HG03354 (cell line): ENCODE results near the gene RARRES2.

Source experiments
- ATAC-seq: cut with Tn5 transposase; IDR thresholded peaks from one replicate; pipeline ENCODE4 v1.9.1; 2021; ENCODE audit warnings: mild to moderate bottlenecking; ENCODE audit not compliant: unreplicated experiment, poor library complexity, severe bottlenecking

Gene RARRES2

DNA sequence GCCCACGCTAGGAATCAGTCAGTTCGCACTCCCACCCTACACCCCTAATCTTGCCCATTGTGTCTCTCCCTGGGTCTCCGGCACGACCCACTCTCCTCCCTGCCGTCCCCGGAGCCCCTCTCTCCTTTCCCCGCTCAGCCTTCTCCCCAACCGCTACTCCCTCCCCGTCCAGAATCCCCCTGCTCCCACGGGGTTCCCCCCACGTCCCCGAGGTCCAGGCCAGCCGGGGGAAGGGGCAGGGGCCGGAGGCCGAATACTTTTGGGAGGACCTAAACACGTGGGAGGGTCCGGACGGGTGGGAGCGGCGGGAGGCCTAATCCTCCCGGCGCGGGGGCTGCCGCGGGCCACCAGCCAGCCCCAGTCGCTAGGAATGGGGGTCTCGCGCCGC, 560 bp downstream of the RARRES2 start:
- ATAC-seq = no peak

DNA sequence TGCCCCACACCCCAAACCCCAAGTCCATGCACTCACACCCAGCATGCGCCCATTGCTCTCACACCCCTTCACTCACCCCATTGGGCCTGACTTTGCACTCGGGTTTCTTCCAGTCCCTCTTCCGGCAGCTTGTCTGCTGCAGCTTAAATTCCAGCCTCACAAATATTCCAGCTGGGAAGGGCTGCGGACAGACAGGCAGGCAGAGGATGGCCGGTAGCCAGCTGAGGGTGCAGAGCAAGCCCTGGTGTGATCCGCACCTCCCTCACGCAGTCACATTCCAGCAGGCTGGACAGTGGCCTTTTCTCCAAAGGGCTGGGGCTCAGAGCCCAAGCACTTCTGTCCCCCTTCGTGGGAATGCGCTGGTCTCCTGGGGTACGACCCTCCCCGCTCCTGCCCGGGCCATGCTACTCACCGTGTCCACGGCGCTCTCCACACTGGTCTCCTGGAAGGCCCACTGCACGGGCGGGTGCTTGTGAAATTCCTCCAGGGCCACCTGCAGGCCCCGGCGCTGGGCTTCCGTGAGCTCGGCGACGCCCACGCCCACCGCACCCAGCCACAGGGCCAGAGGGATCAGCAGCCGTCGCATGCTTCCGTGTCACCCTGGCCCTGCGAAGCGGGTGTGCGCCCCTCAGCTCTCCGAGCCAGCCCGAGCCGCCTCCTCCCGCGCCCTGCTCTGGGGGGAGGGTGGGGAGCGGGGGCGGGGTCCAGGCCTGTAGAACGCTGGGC, 1.2 kb downstream of the RARRES2 start:
- ATAC-seq = no peak

DNA sequence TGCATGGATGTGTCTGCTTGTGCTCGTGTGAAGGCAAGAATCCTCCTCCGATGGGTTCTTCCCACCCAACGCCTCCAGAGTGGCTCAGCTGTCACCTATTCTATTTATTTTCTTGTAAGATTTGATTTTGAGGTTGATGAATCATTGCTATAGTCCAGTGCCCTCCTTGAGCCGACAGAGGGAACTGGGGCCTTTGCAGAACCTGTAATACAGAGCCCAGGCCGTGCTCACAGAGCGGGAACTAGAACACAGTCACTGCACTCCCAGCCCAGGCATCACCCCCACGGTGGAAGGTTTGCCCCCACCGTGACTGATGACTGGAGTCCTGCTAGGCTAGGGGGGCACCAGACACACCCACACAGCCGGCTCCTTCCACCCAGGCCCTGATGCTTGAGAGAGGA, 2.0 kb downstream of the RARRES2 start:
- ATAC-seq = no peak

DNA sequence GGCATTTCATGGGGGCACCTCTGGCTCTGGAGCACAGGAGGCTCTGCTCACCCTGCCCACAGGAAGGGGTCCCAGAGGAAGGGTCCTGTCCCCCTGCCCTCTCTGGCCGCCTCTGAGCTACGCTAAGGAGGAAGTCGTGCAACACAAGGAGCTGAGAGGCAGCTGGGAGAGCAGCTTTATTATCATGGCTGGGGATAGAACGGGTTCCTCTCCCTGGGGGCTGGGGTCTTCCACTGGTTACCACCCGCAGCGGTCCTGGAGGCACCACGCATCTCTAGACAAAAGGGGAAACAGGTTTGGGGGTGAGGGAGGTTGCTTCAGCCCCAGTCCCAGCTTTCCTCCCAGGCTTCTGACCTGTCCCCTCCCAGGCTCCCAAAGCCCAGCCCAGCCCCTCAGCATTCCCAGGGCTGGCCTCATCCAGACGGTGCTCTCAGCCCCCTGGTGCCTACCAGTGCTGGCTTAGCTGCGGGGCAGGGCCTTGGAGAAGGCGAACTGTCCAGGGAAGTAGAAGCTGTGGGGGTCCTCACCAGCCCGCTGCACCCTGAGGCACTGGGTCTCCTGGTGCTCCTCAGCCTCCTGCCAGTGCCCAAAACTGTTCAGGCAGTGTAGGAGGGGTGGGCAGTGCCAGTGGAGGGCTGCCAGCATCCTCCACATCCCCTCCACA, 3.1 kb downstream of the RARRES2 start:
- ATAC-seq = no peak

DNA sequence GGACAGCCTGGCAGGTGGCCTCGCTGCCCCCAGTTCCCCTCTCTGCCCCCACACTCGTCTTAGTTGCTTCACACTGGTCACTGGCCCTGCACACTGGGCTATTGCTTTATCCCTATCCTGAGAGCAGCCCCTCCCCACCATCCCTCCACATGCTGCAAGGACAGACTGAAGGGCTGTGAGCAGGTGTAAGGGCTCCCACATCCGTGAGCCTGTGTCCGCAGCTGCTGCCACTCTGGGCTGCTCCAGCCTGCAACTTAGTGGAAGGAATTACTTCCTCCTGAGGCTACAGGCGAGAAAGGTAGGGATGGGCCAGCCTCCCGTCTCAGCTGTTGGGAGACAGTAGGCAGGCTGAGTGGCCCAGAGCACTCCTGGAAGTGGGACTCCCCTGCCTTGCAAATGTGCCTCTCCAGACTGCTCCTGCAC, 3.8 kb downstream of the RARRES2 start:
- ATAC-seq = no peak

DNA sequence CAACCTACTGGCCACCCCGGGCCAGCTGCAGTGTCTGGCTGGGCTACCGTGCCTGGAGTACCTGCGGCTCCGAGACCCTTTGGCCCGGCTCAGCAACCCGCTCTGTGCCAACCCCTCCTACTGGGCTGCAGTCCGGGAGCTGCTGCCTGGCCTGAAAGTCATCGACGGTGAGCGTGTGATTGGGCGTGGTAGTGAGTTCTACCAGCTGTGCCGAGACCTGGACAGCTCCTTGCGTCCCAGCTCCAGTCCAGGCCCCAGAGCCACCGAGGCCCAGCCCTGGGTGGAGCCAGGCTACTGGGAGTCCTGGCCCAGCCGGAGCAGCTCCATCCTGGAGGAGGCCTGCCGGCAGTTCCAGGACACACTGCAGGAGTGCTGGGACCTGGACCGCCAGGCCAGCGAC, 4.2 kb downstream of the RARRES2 start:
- no peak for ATAC-seq

DNA sequence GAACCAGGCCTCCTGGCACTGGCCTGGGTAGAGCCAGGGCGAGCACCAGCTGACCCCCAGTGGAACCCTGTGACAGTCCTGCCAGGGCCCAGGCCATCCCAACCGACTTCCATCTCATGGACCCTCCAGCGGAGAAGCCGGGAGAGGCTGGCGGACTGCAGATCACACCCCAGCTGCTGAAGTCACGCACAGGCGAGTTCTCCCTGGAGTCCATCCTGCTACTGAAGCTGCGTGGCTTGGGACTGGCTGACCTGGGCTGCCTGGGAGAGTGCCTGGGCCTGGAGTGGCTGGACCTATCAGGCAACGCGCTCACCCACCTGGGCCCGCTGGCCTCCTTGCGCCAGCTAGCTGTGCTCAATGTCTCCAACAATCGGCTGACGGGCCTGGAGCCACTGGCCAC, 4.7 kb downstream of the RARRES2 start:
- ATAC-seq = no peak

DNA sequence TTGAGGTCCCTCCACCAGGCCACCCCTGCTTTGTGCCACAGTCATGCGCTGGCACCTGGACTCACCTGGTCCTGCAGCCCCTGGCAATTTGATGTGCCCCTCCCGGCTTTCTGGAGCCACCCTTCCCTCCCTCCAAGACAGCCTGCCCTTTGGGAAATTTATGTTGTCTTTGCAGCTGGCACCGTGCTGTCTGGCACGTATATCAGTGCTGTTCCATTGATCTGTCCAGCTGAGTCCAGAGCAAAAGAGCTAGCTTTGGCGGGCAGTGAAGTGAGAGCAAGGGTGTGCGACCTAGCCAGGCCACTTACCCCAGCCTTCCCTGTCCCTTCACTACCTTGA, 5.7 kb downstream of the RARRES2 start:
- no peak for ATAC-seq

DNA sequence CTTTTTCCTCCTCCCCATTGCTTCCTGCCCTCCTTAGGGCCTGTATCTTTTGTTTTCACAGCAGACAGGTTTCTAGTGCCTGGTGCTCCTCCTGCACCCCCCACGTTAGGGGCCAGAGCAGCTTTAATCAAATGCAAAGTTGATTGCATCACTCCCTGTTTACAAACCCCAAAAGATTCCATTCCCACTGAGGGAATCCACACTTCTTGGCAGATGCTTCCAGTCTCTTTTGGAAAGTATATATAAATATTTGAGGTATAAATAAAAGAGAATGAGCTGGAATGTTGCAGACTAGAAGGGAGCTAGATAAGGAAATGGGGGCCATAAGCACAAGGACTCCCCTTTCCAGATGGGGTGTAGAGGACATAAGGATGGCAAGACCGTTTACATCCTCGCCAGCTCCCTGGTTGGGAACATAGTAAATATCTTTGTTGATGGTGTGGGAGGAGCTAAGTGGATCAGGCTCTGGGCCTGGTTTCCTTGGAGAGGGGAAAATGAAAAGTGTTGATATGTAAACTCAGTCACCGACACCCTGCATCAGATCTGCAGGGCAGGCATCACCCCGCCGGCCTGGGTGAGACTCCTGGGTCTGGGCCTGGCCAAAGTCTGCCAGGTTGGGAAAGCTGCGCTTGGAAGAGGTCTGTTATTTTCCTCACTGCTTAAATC, 6.2 kb downstream of the RARRES2 start:
- no peak for ATAC-seq

DNA sequence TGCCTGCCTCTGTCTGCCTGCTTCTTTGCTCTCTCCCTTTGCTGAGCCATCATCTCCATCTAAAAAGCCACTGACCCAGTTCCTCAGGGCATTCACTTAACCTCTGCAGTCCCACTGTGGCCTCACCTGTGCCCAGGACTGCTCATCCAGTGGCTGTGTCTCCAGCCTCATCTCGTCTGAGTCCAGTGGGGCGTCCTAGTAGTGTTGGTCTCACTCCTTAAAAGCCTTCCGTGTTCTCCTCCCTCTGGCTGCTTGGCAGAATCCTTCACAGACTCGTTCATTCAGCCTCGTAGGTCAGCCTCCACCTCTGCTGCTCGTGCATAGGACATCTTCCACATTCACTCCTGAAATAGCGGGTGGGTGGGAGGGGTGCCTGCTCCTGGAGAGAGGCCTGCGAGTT, 7.3 kb downstream of the RARRES2 start:
- no peak for ATAC-seq

DNA sequence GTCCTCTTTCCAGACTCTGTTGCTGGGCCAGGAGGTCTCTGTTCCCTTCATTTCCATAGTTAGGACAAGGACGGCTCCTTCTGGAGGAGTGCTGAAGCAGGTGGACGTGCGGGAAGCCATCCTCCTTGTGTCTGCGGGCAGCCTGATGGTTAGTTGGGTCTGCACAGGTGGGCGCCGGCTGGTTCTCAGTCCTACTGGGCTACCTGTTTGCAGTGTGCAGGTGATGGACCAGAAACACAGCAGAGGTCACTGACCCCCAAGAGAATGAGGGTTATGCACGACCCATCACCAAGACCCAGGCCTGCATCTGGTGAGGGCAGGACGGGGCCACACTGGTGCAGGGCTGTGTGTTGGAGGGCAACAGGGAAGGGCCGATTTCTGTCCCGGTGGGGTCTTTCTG, 7.8 kb downstream of the RARRES2 start:
- ATAC-seq = no peak

DNA sequence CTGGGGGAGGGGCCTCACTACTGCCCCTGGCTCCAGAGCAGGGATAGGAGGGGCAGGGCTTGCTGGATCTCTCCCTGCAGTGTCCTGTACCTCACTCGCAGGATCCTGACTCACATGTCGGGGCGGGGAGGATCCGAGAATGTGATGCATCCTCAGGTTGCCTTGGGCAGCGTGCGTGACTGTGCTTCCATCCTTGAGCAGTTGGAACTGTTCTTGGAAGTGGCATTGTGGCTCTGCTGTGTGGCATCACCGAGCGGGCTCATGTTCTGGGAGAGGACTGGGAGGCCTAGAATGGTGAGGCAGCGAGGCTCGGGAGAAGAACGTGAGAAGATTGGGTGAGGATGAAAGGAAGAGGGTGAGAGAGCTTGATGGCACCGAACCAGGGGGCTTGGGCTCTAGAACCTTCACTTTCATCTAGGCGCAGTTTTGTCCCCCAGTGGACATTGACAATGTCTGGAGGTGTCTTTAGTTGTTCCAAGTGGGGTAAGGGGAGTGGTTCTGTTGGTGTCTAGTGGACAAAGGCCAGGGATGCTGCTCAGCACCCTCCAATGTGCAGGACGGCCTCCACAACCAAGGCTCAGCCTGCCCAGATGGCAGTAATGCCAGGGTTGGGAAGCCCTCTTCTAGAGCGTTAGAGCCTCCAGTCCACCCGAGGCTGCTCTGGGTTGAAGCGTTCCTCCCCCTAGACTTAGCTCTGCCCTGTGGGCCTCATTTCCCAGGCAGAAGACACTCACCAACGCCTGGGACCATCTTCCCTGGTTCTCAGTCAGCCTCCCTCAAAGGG, 8.4 kb downstream of the RARRES2 start:
- no peak for ATAC-seq

DNA sequence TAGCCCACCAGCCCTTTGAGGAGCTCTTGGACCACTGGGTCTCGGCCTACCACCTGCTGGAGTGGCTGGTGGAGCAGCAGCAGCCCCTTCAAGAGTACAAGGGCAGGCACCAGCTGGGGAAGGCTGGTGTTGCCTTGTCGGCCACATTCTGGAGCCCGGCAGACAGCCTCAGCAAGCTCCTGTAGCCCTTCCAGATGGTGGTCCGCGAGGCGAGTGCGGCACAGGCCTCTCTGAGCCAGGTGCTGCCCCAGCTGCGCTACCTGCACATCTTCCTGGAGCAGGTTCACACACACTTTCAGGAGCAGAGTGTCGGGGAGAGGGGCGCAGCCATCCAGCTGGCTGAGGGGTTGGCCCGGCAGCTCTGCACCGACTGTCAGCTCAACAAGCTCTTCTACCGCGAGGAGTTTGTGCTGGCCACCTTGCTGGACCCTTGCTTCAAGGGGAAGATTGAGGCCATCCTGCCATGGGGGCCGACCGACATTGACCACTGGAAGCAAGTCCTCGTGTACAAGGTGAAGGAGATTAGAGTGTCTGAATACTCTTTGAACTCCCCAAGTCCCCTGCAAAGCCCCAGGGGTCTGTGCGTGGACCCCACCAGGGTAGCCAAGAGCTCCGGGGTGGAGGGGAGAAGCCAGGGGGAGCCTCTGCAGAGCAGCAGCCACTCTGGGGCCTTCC, 11.1 kb downstream of the RARRES2 start:
- ATAC-seq = no peak

DNA sequence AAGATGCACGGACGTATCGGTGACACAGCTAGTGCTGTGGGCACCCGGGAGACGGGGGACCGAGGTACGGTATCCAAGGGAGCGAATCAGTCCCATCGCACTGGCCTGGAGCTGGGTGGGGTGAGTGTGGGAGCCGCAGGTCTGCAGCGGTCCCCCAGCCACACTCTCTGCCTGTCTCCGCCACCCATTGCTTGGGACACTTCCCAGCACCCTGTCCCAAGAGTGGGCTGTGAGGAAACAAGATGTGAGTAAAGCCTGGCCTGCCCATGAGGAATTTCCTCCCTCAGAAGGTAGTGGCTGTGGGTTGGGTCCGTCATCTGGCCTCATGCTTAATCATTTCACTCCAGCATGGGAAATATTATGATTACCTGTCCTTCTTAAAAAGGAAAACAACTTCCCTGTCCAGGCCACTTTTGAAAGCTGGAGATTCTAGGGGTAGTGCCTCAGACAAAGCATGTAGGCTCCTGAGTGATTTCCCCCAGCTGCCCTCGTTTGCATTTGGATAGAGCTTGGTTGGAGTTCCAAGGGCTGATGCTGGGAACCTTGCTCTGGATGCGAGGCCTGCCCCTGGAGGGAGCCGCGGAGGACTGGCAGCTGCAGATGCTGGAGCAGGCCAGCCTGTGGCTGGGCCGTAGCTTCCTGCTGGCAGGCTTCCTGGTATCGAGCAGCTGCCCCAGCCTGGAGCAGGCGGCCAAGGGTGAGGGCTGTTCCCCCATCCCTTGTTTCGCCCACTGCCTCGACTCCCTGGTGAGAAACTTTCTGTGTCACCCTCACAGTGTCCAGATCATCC, 11.9 kb downstream of the RARRES2 start:
- no peak for ATAC-seq

DNA sequence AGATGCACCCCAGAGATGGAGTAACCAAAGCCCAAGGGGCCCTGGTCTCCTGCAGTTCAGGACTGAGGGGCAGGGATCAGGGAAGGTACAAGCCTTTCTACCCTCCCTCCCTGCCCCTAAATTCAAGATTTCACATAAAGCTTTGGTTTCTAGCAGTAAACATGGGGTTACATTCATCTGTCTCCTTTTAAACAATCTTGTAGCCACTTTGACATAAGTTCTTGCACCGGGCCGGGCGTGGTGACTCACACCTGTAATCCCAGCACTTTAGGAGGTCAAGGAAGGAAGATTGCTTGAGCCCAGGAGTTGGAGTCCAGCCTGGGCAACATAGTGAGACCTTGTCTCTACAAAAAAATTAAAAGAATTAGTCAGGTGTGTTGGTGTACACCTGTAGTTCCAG, 14.1 kb downstream of the RARRES2 start:
- no peak for ATAC-seq

DNA sequence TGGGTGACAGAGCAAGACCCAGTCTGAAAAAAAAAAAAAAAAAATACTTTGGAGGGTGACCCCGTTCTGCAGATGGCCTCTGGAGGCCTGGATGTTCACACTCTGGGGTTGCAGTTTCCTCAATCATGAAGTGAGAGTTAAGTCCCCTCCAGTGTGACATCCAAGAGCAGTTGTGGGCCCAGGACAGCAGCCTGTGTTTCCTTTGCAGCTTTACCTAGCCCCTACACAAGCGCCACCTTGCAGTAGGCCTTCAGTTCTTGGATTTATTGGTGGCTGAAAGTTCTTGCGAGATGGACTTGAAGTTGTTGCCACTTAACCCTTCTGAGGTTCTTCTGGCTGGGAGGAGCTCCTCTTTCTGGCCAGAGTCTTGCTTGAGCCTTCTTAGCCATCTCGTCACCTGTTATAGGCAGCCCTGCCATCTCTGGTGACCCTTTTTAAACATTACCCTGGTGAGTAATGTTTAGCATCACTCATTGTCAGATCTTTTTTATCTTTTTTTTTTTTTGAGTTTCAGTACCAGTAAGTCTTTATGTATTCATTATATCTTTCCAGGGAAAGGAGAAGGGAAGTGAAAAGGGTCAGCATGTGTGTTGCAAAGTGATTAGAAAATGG, 14.7 kb downstream of the RARRES2 start:
- ATAC-seq = no peak

DNA sequence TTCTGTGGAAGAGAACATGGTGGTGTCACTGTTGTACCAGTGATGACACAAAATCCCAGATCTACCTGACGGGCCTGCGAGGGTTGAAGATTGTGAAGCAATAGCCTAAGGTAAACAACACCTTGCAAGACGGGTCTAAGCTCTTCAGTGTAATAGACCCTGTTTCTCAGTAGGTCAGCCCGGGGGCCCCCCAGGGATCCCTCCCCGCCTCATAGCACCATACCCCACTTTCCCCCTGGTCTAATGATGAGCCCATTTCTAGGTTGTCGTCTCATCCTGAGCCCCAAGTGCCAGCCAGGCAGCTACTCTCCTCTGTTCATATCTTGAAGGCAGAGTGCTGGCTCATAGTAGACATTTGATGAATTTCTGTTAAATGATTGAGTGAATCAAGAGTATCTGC, 15.5 kb downstream of the RARRES2 start:
- no peak for ATAC-seq

DNA sequence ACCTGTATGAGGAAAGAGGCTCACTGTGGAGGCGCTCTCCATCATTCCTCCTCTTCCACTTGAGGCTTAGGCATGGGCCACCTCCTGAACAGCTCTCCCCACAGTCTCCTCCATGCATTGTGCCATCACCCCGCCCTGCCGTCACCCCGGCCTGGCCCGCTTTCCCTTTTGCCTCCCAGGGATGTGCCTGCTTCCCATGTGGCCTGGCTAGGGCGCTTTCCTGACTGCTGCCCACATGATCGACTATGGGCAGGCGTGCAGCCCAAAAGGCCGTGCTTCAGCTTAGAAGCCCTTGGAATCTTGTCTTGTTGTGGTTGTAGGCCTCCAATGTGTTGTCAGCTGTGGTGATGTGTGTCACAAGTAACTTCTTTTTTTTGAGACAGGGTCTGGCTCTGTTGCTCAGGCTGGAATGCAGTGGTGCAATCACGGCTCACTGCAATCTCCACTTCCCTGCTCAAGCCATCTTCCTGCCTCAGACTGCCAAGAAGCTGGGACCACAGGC, 16.3 kb downstream of the RARRES2 start:
- no peak for ATAC-seq
